22Rv1 (cell line): ENCODE data around the gene FBXO17.

Experiments used
- ZFX ChIP-seq: fragments of 450-650 bp; IDR thresholded peaks from 2 replicates; pipeline ENCODE4 v1.6.1; 2017; ENCODE audit warnings: antibody characterized with exemption, borderline replicate concordance
- TF ChIP-seq, protein P1 (sequence below): fragments of 450-650 bp; IDR thresholded peaks from 2 replicates; pipeline ENCODE4 v1.5.1; 2017; ENCODE audit warnings: mild to moderate bottlenecking

GRCh38 chr19:38974624-38975213 is 823 bp downstream of the FBXO17 start:
- TF ChIP-seq, protein P1, sequence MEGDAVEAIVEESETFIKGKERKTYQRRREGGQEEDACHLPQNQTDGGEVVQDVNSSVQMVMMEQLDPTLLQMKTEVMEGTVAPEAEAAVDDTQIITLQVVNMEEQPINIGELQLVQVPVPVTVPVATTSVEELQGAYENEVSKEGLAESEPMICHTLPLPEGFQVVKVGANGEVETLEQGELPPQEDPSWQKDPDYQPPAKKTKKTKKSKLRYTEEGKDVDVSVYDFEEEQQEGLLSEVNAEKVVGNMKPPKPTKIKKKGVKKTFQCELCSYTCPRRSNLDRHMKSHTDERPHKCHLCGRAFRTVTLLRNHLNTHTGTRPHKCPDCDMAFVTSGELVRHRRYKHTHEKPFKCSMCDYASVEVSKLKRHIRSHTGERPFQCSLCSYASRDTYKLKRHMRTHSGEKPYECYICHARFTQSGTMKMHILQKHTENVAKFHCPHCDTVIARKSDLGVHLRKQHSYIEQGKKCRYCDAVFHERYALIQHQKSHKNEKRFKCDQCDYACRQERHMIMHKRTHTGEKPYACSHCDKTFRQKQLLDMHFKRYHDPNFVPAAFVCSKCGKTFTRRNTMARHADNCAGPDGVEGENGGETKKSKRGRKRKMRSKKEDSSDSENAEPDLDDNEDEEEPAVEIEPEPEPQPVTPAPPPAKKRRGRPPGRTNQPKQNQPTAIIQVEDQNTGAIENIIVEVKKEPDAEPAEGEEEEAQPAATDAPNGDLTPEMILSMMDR, result no peak
- TF ChIP-seq ZFX, result no peak
